Right atrium auricular region (tissue), 2 donors: ENCODE measurements around the gene NUDT15. TPM values are rescaled to one million over a fixed set of nuclear protein-coding genes. Genes with fewer than 3 reads are reported as not detected.

ENCODE experiments used
- DNase-seq: peaks from one replicate; pipeline ENCODE4 v3.0.0-alpha.2; 2019; ENCODE audit warnings: low spot score
- H3K27ac ChIP-seq, 2 donors: fragments of 200-600 bp; sonication (generic); 1 replicate in 1 of 2; 2 replicates in 1 of 2; pipeline ENCODE4 v1.5.1; 2016 to 2019
- H3K27me3 ChIP-seq, 2 donors: fragments of 200-600 bp; sonication (generic); one replicate each; pipeline versions ENCODE4 v1.5.1 to v1.6.0; 2017 to 2019
- H3K36me3 ChIP-seq: fragments of 200-600 bp; sonication (generic); one replicate; pipeline ENCODE4 v1.5.1; 2016
- H3K4me1 ChIP-seq, 2 donors: fragments of 200-600 bp; sonication (generic); one replicate each; pipeline versions ENCODE4 v1.5.1 to v1.6.0; 2017 to 2019
- H3K4me3 ChIP-seq, 2 donors: fragments of 200-600 bp; sonication (generic); 1 replicate in 1 of 2; 2 replicates in 1 of 2; pipeline ENCODE4 v1.5.1; 2017 to 2019; ENCODE audit warnings: mild to moderate bottlenecking in 1 of 2, moderate library complexity in 1 of 2
- H3K9me3 ChIP-seq, 2 donors: fragments of 200-600 bp; sonication (generic); one replicate each; pipeline ENCODE4 v1.5.1; 2019
- CTCF ChIP-seq, 2 donors: fragments of 200-600 bp; sonication (generic); IDR thresholded peaks; one replicate each; pipeline ENCODE4 v1.5.1; 2019; ENCODE audit warnings: antibody characterized with exemption in 2 of 2
- total RNA-seq, 2 donors: library from RNA; depleted of rRNA; stranded (reverse); fragments of >200 nt; gene quantifications; one replicate each; pipeline ENCODE4 v1.1.0, GENCODE V29; 2016

Gene NUDT15
- total RNA-seq, 2 donors from 2014 or later: 5.0 to 10.7 TPM

- no peaks in the 10 kb centered on the region for H3K4me1 ChIP-seq
- no peaks in the 10 kb centered on the region for H3K27me3 ChIP-seq
- peaks cover 0 to 34% of the 10 kb centered on the region in 2 donors for H3K9me3 ChIP-seq
- no peak for TF ChIP-seq CTCF (IDR thresholded peaks at IDR 0.05)
- H3K27ac ChIP-seq: no peak overlapping the region
- peaks cover 93% of the 10 kb centered on the region for H3K36me3 ChIP-seq
- H3K4me3 ChIP-seq: no peak overlapping the region
- no peak for DNase-seq
These were observed 35.3 kb downstream of the NUDT15 start for GRCh38 chr13:48072787-48073186.

- no peak for TF ChIP-seq CTCF (IDR thresholded peaks at IDR 0.05)
- Histone ChIP-seq H3K4me3 (no peak overlapping the region), H3K27me3 (no peaks in the 10 kb centered on the region), H3K9me3 (peaks cover 0 to 22% of the 10 kb centered on the region in 2 donors), H3K4me1 (no peaks in the 10 kb centered on the region), H3K36me3 (peaks cover 93% of the 10 kb centered on the region), H3K27ac (no peak overlapping the region)
- no peak for DNase-seq
These were observed 36.5 kb downstream of the NUDT15 start for GRCh38 chr13:48074006-48074405.

DNA sequence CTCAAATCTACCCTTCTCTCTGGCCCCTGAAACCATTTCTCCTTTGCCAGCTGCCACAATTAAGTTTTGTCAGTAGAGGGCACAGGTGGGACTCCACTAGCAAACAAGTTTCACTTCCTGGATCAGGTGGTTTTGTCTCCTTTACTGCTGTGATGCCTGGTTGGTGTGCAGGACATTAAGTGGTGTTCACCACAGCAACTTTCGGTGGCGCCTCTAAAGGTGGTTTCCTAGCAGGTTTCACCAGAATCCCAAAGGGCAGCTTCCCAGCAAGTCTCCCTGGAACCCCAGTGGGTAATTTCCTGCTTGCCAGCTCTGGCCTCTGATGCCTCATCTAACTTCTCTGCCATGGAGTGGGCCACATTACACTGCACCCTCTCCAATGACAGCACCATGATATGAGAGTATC is 40.7 kb downstream of the NUDT15 start:
- no peak for TF ChIP-seq CTCF (IDR thresholded peaks at IDR 0.05)
- H3K36me3 ChIP-seq: peaks cover 88% of the 10 kb centered on the region

GRCh38 chr13:48081739-48082138 is 44.2 kb downstream of the NUDT15 start:
- no peak for DNase-seq
- H3K4me1 ChIP-seq: no peaks in the 10 kb centered on the region
- H3K27ac ChIP-seq: no peak overlapping the region
- peaks cover 65% of the 10 kb centered on the region for H3K36me3 ChIP-seq
- no peak overlapping the region for H3K4me3 ChIP-seq
- no peaks in the 10 kb centered on the region for H3K27me3 ChIP-seq
- H3K9me3 ChIP-seq: no peaks in the 10 kb centered on the region
- TF ChIP-seq CTCF (IDR thresholded peaks at IDR 0.05): no peak

More for the DNA sequence above, 40.7 kb downstream of the NUDT15 start:
- Histone ChIP-seq H3K4me3 (no peak overlapping the region), H3K9me3 (no peaks in the 10 kb centered on the region), H3K27me3 (no peaks in the 10 kb centered on the region), H3K4me1 (no peaks in the 10 kb centered on the region), H3K27ac (no peak overlapping the region)
- DNase-seq: no peak

GRCh38 chr13:48086272-48086671 is 48.7 kb downstream of the NUDT15 start:
- DNase-seq: no peak
- TF ChIP-seq CTCF (IDR thresholded peaks at IDR 0.05): no peak
- no peaks in the 10 kb centered on the region for H3K9me3 ChIP-seq
- peaks cover 0 to 10% of the 10 kb centered on the region in 2 donors for H3K4me1 ChIP-seq
- no peak overlapping the region for H3K4me3 ChIP-seq
- H3K27me3 ChIP-seq: no peaks in the 10 kb centered on the region
- H3K36me3 ChIP-seq: peaks cover 23% of the 10 kb centered on the region
- no peak overlapping the region for H3K27ac ChIP-seq

DNA sequence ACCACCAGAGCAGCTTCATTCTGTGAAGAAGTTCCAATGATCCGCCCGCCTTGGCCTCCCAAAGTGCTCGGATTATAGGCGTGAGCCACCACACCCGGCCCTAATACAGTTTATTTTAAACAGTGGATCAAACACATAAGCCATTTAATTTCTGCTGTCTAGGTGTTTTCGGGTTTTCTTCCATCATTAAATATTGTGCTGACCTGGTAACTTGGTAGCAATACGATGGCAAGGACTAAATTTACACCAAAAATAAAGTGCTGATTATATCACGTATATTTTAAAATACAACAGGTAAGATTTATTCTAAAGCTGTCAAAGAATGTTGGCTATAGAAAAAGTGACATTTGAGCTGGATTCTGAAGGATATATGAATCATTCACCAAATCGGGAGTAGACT is 56.1 kb downstream of the NUDT15 start:
- no peaks in the 10 kb centered on the region for H3K36me3 ChIP-seq
- no peak for TF ChIP-seq CTCF (IDR thresholded peaks at IDR 0.05)

More for the DNA sequence above, 56.1 kb downstream of the NUDT15 start:
- H3K27ac ChIP-seq: no peak overlapping the region
- peak overlapping the region; percentile 79 to 89 for H3K4me3 ChIP-seq
- no peak for DNase-seq
- peaks cover 0 to 38% of the 10 kb centered on the region in 2 donors for H3K4me1 ChIP-seq
- H3K27me3 ChIP-seq: no peaks in the 10 kb centered on the region
- no peaks in the 10 kb centered on the region for H3K9me3 ChIP-seq
